Neuronal stem cell (in vitro differentiated cells): ENCODE data around the gene SH3PXD2A.
"Not testable (repeated sequence)": the region's sequence is repeated elsewhere in the genome, so short reads cannot be mapped to it uniquely, and the experiment has no call there.

Source experiments
- DNase-seq: peaks from one replicate; pipeline ENCODE4 v3.0.0-alpha.2; 2013; ENCODE audit warnings: low spot score
- H2AFZ ChIP-seq: one replicate; pipeline ENCODE4 v1.6.1; 2013; ENCODE audit warnings: mild to moderate bottlenecking, low read length, inconsistent platforms
- H2AK5ac ChIP-seq: 2 replicates; pipeline ENCODE4 v1.6.1; 2013; ENCODE audit warnings: low read depth, mild to moderate bottlenecking, inconsistent platforms, low read length, moderate library complexity, mixed read lengths
- H2BK120ac ChIP-seq: 2 replicates; pipeline ENCODE4 v1.6.1; 2013; ENCODE audit warnings: low read depth, mild to moderate bottlenecking, inconsistent platforms, low read length, moderate library complexity, mixed read lengths
- H2BK12ac ChIP-seq: one replicate; pipeline ENCODE4 v1.6.1; 2013; ENCODE audit warnings: low read length, inconsistent platforms
- H2BK15ac ChIP-seq: 2 replicates; pipeline ENCODE4 v1.6.1; 2013; ENCODE audit warnings: mild to moderate bottlenecking, low read length, inconsistent platforms, mixed read lengths
- H2BK5ac ChIP-seq: one replicate; pipeline ENCODE4 v1.6.1; 2013; ENCODE audit warnings: inconsistent platforms, mild to moderate bottlenecking, low read length, moderate library complexity
- H3K14ac ChIP-seq: one replicate; pipeline ENCODE4 v1.6.1; 2013; ENCODE audit warnings: low read length, inconsistent platforms
- H3K18ac ChIP-seq: 2 replicates; pipeline ENCODE4 v1.6.1; 2013; ENCODE audit warnings: low read length, inconsistent platforms
- H3K23ac ChIP-seq: 2 replicates; pipeline ENCODE4 v1.6.1; 2013; ENCODE audit warnings: low read depth, mild to moderate bottlenecking, mixed read lengths, low read length, inconsistent platforms; ENCODE audit not compliant: poor library complexity
- H3K27ac ChIP-seq: replicated peaks from 3 replicates; pipeline ENCODE4 v1.5.1; 2013; ENCODE audit warnings: low read length, inconsistent platforms
- H3K27me3 ChIP-seq, 3 experiments: 2 replicates each; pipeline ENCODE4 v1.6.1; 2013; ENCODE audit warnings: low read length in 3 of 3, mild to moderate bottlenecking in 2 of 3, inconsistent platforms in 1 of 3, low read depth in 1 of 3, mixed read lengths in 1 of 3, moderate library complexity in 1 of 3; ENCODE audit not compliant: control insufficient read depth in 3 of 3, insufficient read depth in 3 of 3
- H3K36me3 ChIP-seq, 2 donors: replicated peaks in 1 of 2; 2 replicates each; pipeline ENCODE4 v1.6.1; 2013; ENCODE audit warnings: low read length in 2 of 2; ENCODE audit not compliant: control insufficient read depth in 2 of 2, insufficient read depth in 2 of 2
- H3K4ac ChIP-seq: 2 replicates; pipeline ENCODE4 v1.6.1; 2013; ENCODE audit warnings: inconsistent platforms, mild to moderate bottlenecking, low read length, moderate library complexity
- H3K4me1 ChIP-seq, 2 donors: 1 replicate in 1 of 2; 2 replicates in 1 of 2; pipeline ENCODE4 v1.6.1; 2013; ENCODE audit warnings: low read length in 2 of 2, low read depth in 1 of 2; ENCODE audit not compliant: control insufficient read depth in 2 of 2, insufficient read depth in 1 of 2
- H3K4me2 ChIP-seq: one replicate; pipeline ENCODE4 v1.6.1; 2013; ENCODE audit warnings: mild to moderate bottlenecking, low read length, inconsistent platforms; ENCODE audit not compliant: insufficient read depth, poor library complexity, severe bottlenecking
- H3K4me3 ChIP-seq, 2 donors: 2 replicates each; pipeline ENCODE4 v1.5.1; 2013; ENCODE audit warnings: low read length in 2 of 2, mild to moderate bottlenecking in 2 of 2, inconsistent platforms in 1 of 2, moderate library complexity in 1 of 2
- H3K79me1 ChIP-seq: one replicate; pipeline ENCODE4 v1.6.1; 2013; ENCODE audit warnings: low read depth, mild to moderate bottlenecking, inconsistent platforms, low read length, moderate library complexity
- H3K9ac ChIP-seq: one replicate; pipeline ENCODE4 v1.6.1; 2013; ENCODE audit warnings: mild to moderate bottlenecking, low read depth, low read length, inconsistent platforms; ENCODE audit not compliant: poor library complexity
- H3K9me3 ChIP-seq, 2 donors: replicated peaks in 1 of 2; 2 replicates each; pipeline versions ENCODE3 to v1.6.1; 2013; ENCODE audit warnings: low read length in 2 of 2, mild to moderate bottlenecking in 2 of 2, inconsistent platforms in 1 of 2, low read depth in 1 of 2, mixed read lengths in 1 of 2, moderate library complexity in 1 of 2; ENCODE audit not compliant: control insufficient read depth in 2 of 2, insufficient read depth in 1 of 2
- H4K8ac ChIP-seq: one replicate; pipeline ENCODE4 v1.6.1; 2013; ENCODE audit warnings: low read depth, mild to moderate bottlenecking, inconsistent platforms, low read length, moderate library complexity
- H4K91ac ChIP-seq: one replicate; pipeline ENCODE4 v1.6.1; 2013; ENCODE audit warnings: low read length, low read depth, mild to moderate bottlenecking, inconsistent platforms; ENCODE audit not compliant: poor library complexity
- WGBS, 2 donors: extraction: QIAGEN DNeasy Blood & Tissue Kit; methylation state at CpG; one replicate each; pipeline ENCODE4 v1.1.7; 2013; ENCODE audit warnings: missing lambda C conversion rate in 2 of 2, mixed read lengths in 1 of 2; ENCODE audit not compliant: insufficient read length in 2 of 2, insufficient replicate concordance in 1 of 2; ENCODE audit errors: extremely low coverage in 2 of 2; 5-methylcytosine and 5-hydroxymethylcytosine counted together

SH3PXD2A gene

GRCh38 chr10:103732339-103733044 is 122.9 kb downstream of the SH3PXD2A start:
- no peaks in the 10 kb centered on the region for H3K9me3 ChIP-seq

GRCh38 chr10:103731609-103732270 is 123.6 kb downstream of the SH3PXD2A start:
- Histone ChIP-seq H2AK5ac (no peak overlapping the region), H2BK12ac (no peak overlapping the region), H3K4me1 (peaks cover 3 to 10% of the 10 kb centered on the region in 2 donors), H3K27me3 (no peaks in the 10 kb centered on the region), H3K79me1 (peaks cover 2% of the 10 kb centered on the region), H3K4ac (no peak overlapping the region), H2BK5ac (no peak overlapping the region), H3K18ac (no peak overlapping the region), H3K4me3 (no peak overlapping the region), H4K91ac (no peak overlapping the region), H4K8ac (no peak overlapping the region), H3K23ac (no peak overlapping the region), H3K27ac (no peak overlapping the region), H3K36me3 (peaks cover 0 to 8% of the 10 kb centered on the region in 2 donors), H3K14ac (no peak overlapping the region), H3K4me2 (no peak overlapping the region), H3K9me3 (no peaks in the 10 kb centered on the region), H2BK15ac (no peak overlapping the region), H3K9ac (no peak overlapping the region), H2AFZ (no peak overlapping the region), H2BK120ac (no peak overlapping the region)
- WGBS, 2 donors: no CpG with 5 or more reads among the region's 3 CpGs
- no peak for DNase-seq

More at GRCh38 chr10:103732339-103733044, 122.9 kb downstream of the SH3PXD2A start:
- Histone ChIP-seq H2AK5ac (no peak overlapping the region), H2AFZ (no peak overlapping the region), H3K4me2 (no peak overlapping the region), H3K18ac (no peak overlapping the region), H3K27me3 (no peaks in the 10 kb centered on the region), H3K27ac (no peak overlapping the region), H3K4ac (no peak overlapping the region), H3K4me3 (no peak overlapping the region), H2BK120ac (no peak overlapping the region), H4K8ac (no peak overlapping the region), H3K36me3 (peaks cover 0 to 8% of the 10 kb centered on the region in 2 donors), H3K4me1 (peaks cover 3 to 12% of the 10 kb centered on the region in 2 donors), H2BK5ac (no peak overlapping the region), H3K23ac (peak overlapping the region; percentile 27), H2BK15ac (no peak overlapping the region), H3K9ac (no peak overlapping the region), H2BK12ac (no peak overlapping the region), H3K79me1 (peaks cover 2% of the 10 kb centered on the region), H4K91ac (no peak overlapping the region), H3K14ac (no peak overlapping the region)
- DNase-seq: no peak
- no CpG with 5 or more reads among the region's 14 CpGs for WGBS, 2 donors

- H3K79me1 ChIP-seq, H3K14ac ChIP-seq, H2BK5ac ChIP-seq, H3K36me3 ChIP-seq, H3K27ac ChIP-seq, H3K4me1 ChIP-seq, H2AFZ ChIP-seq, H3K4ac ChIP-seq, H3K27me3 ChIP-seq, H4K8ac ChIP-seq, H3K4me2 ChIP-seq, H3K9me3 ChIP-seq, H3K18ac ChIP-seq, H4K91ac ChIP-seq, DNase-seq, H2BK120ac ChIP-seq, H3K4me3 ChIP-seq, H2BK12ac ChIP-seq, H3K23ac ChIP-seq: not testable (repeated sequence)
- Histone ChIP-seq H2BK15ac (peak overlapping the region; percentile 23), H3K9ac (peak overlapping the region; percentile 26), H2AK5ac (peak overlapping the region; percentile 60)
- no CpG with 5 or more reads among the region's 4 CpGs for WGBS, 2 donors
Measured at GRCh38 chr10:103731026-103731425, 124.3 kb downstream of the SH3PXD2A start.

- Histone ChIP-seq H3K79me1 (peaks cover 2% of the 10 kb centered on the region), H2BK15ac (no peak overlapping the region), H2BK120ac (no peak overlapping the region), H2AFZ (no peak overlapping the region), H4K8ac (no peak overlapping the region), H3K27ac (no peak overlapping the region), H3K36me3 (peaks cover 0 to 7% of the 10 kb centered on the region in 2 donors), H3K4ac (no peak overlapping the region), H3K4me3 (no peak overlapping the region), H3K9ac (peak overlapping the region; percentile 34), H4K91ac (no peak overlapping the region), H3K23ac (no peak overlapping the region), H3K27me3 (no peaks in the 10 kb centered on the region), H2BK12ac (no peak overlapping the region), H2BK5ac (no peak overlapping the region), H3K18ac (no peak overlapping the region), H2AK5ac (no peak overlapping the region), H3K14ac (no peak overlapping the region), H3K4me1 (peaks cover 3 to 8% of the 10 kb centered on the region in 2 donors), H3K9me3 (no peaks in the 10 kb centered on the region), H3K4me2 (no peak overlapping the region)
- DNase-seq: no peak
- WGBS, 2 donors: no CpG with 5 or more reads among the region's 5 CpGs
Measured at GRCh38 chr10:103729851-103730250, 125.5 kb downstream of the SH3PXD2A start.
